PC-9 (cell line): Measurements from ENCODE around the gene TUBA8. TPM values are rescaled to one million over a fixed set of nuclear protein-coding genes. Genes with fewer than 3 reads are reported as not detected.

Experiments used
- BruUV-seq: library from RNA; stranded (reverse); fragments of 400-500 nt; replicated peaks from 2 replicates; lab custom pipeline; 2021; lab: Mats Ljungman, UMichigan
- CTCF ChIA-PET: fragments of 300-600 bp; sonication (Branson Sonifier 250); formaldehyde crosslinking; loops from one replicate; lab custom pipeline; 2022; ENCODE audit warnings: antibody characterized with exemption; lab: Charles Lee
- POLR2A ChIA-PET: fragments of 300-600 bp; sonication (Branson Sonifier 250); formaldehyde crosslinking; loops from one replicate; lab custom pipeline; 2022; ENCODE audit warnings: antibody characterized with exemption; ENCODE audit not compliant: unreplicated experiment; lab: Charles Lee
- DNase-seq, 2 experiments: peaks; one replicate each; pipeline versions ENCODE4 v3.0.0 to v3.0.0-alpha.2; 2015 to 2022; ENCODE audit warnings: mixed read lengths in 1 of 2
- H2AFZ ChIP-seq: fragments of 200-600 bp; sonication (generic); 2 replicates; pipeline ENCODE4 v1.8.1; 2017; ENCODE audit warnings: antibody characterized with exemption
- H3F3A ChIP-seq: fragments of 200-600 bp; sonication (generic); 2 replicates; pipeline ENCODE4 v1.8.1; 2017; ENCODE audit warnings: antibody characterized with exemption, mild to moderate bottlenecking, low read depth; ENCODE audit not compliant: insufficient read depth
- H3K27ac ChIP-seq: fragments of 200-600 bp; sonication (generic); 2 replicates; pipeline ENCODE4 v1.6.1; 2016; ENCODE audit warnings: mixed run types
- H3K27me3 ChIP-seq: fragments of 200-600 bp; sonication (generic); 2 replicates; pipeline ENCODE4 v1.6.1; 2016; ENCODE audit warnings: low read depth, mixed run types; ENCODE audit not compliant: insufficient read depth
- H3K36me3 ChIP-seq: fragments of 200-600 bp; sonication (generic); 2 replicates; pipeline ENCODE4 v1.6.1; 2016; ENCODE audit warnings: low read depth, mixed run types
- H3K4me1 ChIP-seq: fragments of 200-600 bp; sonication (generic); replicated peaks from 2 replicates; pipeline ENCODE4 v1.6.1; 2016; ENCODE audit warnings: mixed run types; ENCODE audit not compliant: insufficient read depth
- H3K4me2 ChIP-seq: fragments of 200-600 bp; sonication (generic); 2 replicates; pipeline ENCODE4 v1.6.1; 2017; ENCODE audit warnings: mixed run types
- H3K4me3 ChIP-seq: fragments of 200-600 bp; sonication (generic); 2 replicates; pipeline ENCODE4 v1.6.1; 2016; ENCODE audit warnings: mixed run types
- H3K79me2 ChIP-seq: fragments of 200-600 bp; sonication (generic); 2 replicates; pipeline ENCODE4 v1.6.1; 2017; ENCODE audit warnings: low read depth, mixed run types
- H3K9me2 ChIP-seq: fragments of 200-600 bp; sonication (generic); 2 replicates; pipeline ENCODE4 v1.8.1; 2017; ENCODE audit warnings: mild to moderate bottlenecking; ENCODE audit not compliant: insufficient read depth
- H3K9me3 ChIP-seq: fragments of 200-600 bp; sonication (generic); 2 replicates; pipeline ENCODE4 v1.8.1; 2016; ENCODE audit warnings: low read depth; ENCODE audit not compliant: insufficient read depth
- H4K20me1 ChIP-seq: fragments of 200-600 bp; sonication (generic); 2 replicates; pipeline ENCODE4 v1.8.1; 2017; ENCODE audit not compliant: insufficient read depth
- CTCF ChIP-seq: fragments of 200-600 bp; sonication (generic); conservative IDR thresholded peaks from 2 replicates; pipeline ENCODE4 v1.6.1; 2017; ENCODE audit warnings: mixed run types, antibody characterized with exemption, mild to moderate bottlenecking, moderate library complexity
- EZH2 ChIP-seq: fragments of 200-600 bp; sonication (generic); IDR thresholded peaks from 2 replicates; pipeline ENCODE4 v1.8.0; 2017; ENCODE audit warnings: antibody characterized with exemption, low read depth
- intact Hi-C: fragments of 100-400 bp; cut with micrococcal nuclease; formaldehyde crosslinking; loops from one replicate; pipeline ENCODE4 v1.10.0; 2022; ENCODE audit not compliant: unreplicated experiment
- total RNA-seq: library from RNA; stranded (reverse); gene quantifications from 2 replicates; pipeline ENCODE4 v1.2.3, GENCODE V29; 2021

The TUBA8 gene
- total RNA-seq, 1 experiment from 2014 or later = 0.72 TPM

GRCh38 chr22:18082467-18082866, 28.1 kb upstream of the TUBA8 start:
- Histone ChIP-seq H4K20me1 (no peaks in the 10 kb centered on the region), H3K9me2 (no peaks in the 10 kb centered on the region), H3K27ac (no peak overlapping the region), H3K36me3 (peaks cover 3% of the 10 kb centered on the region; the same call in 1 of the 2 replicates), H3K9me3 (no peaks in the 10 kb centered on the region), H2AFZ (no peak overlapping the region), H3F3A (no peaks in the 10 kb centered on the region), H3K4me3 (no peak overlapping the region), H3K79me2 (peaks cover 24% of the 10 kb centered on the region), H3K4me1 (peaks cover 7% of the 10 kb centered on the region), H3K4me2 (no peak overlapping the region), H3K27me3 (no peaks in the 10 kb centered on the region)
- no TSS peak for BruUV-seq
- CTCF ChIA-PET = no interaction called here
- DNase-seq = no peak
- POLR2A ChIA-PET = no interaction called here
- TF ChIP-seq EZH2 (no peak), CTCF (no peak)
- intact Hi-C loops = no loop called here

- no peaks in the 10 kb centered on the region for H3K9me3 ChIP-seq
- no peak overlapping the region for H2AFZ ChIP-seq
- peaks cover 18% of the 10 kb centered on the region for H3K79me2 ChIP-seq
- ChIA-PET POLR2A (no interaction called here), CTCF (no interaction called here)
- intact Hi-C loops = no loop called here
- peaks cover 3% of the 10 kb centered on the region; the same call in 1 of the 2 replicates for H3K36me3 ChIP-seq
- no peaks in the 10 kb centered on the region for H3F3A ChIP-seq
- no TSS peak for BruUV-seq
- H3K27me3 ChIP-seq = no peaks in the 10 kb centered on the region
- no peak overlapping the region for H3K27ac ChIP-seq
- H3K4me3 ChIP-seq = no peak overlapping the region
- H3K4me1 ChIP-seq = peaks cover 7% of the 10 kb centered on the region
- no peak overlapping the region for H3K4me2 ChIP-seq
- H3K9me2 ChIP-seq = no peaks in the 10 kb centered on the region
- no peak for DNase-seq
- no peaks in the 10 kb centered on the region for H4K20me1 ChIP-seq
- TF ChIP-seq EZH2 (no peak), CTCF (no peak)
Measured at GRCh38 chr22:18083406-18083805, 27.2 kb upstream of the TUBA8 start.

- BruUV-seq = no TSS peak
- H3K27ac ChIP-seq = no peak overlapping the region
- H3K9me3 ChIP-seq = no peaks in the 10 kb centered on the region
- H3K4me1 ChIP-seq = no peaks in the 10 kb centered on the region
- ChIA-PET POLR2A (no interaction called here), CTCF (no interaction called here)
- intact Hi-C loops = no loop called here
- H4K20me1 ChIP-seq = no peaks in the 10 kb centered on the region
- H2AFZ ChIP-seq = no peak overlapping the region
- H3K27me3 ChIP-seq = no peaks in the 10 kb centered on the region
- H3K79me2 ChIP-seq = no peaks in the 10 kb centered on the region; the same call in 1 of the 2 replicates
- H3K36me3 ChIP-seq = peaks cover 3% of the 10 kb centered on the region; the same call in 1 of the 2 replicates
- H3K9me2 ChIP-seq = no peaks in the 10 kb centered on the region
- no peak for TF ChIP-seq EZH2
- no peak for TF ChIP-seq CTCF
- no peak overlapping the region for H3K4me2 ChIP-seq
- no peaks in the 10 kb centered on the region for H3F3A ChIP-seq
- no peak overlapping the region for H3K4me3 ChIP-seq
- DNase-seq = no peak
Measured at GRCh38 chr22:18085188-18085587, 25.4 kb upstream of the TUBA8 start.
